GM12891 (cell line): Measurements from ENCODE around the gene OR2A12.

Experiments used
- PAX5 ChIP-seq: IDR thresholded peaks from 2 replicates; pipeline ENCODE4 v1.6.1; 2011; ENCODE audit warnings: low read length, moderate library complexity, mild to moderate bottlenecking; ENCODE audit not compliant: insufficient read depth, severe bottlenecking
- POLR2A ChIP-seq: IDR thresholded peaks from 2 replicates; pipeline ENCODE4 v1.6.1; 2011; ENCODE audit warnings: low read depth, low read length, control low read depth
- POLR2AphosphoS5 ChIP-seq: IDR thresholded peaks from 2 replicates; pipeline ENCODE4 v1.6.1; 2011; ENCODE audit warnings: low read depth, low read length, control low read depth

DNA sequence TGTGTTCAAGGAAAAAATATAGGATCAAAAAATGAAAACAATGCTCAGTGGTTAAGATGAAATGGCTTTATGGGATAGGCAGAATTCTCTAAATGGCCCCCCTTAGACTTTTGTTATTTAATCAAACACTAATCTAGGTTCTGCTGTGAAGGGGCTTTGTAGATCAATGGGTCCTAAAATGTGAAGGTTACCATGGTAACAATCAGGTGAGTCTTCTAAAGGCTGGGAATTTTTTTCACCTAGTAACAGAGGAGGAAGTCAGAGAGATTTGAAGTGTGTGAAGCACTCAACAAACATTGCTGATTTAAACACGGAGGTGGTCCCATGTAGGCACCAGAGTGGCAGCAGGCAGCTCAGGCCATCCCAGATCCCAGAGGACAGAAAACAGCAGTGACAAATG lies 48.0 kb downstream of the OR2A12 start:
- TF ChIP-seq POLR2AphosphoS5 (no peak), POLR2A (no peak), PAX5 (no peak)
